Kidney epithelial cell (primary cell): ENCODE measurements around the gene DUSP16. TPM values are rescaled to one million over a fixed set of nuclear protein-coding genes. Genes with fewer than 3 reads are reported as not detected.
"Not testable (repeated sequence)": the region's sequence is repeated elsewhere in the genome, so short reads cannot be mapped to it uniquely, and the experiment has no call there.

Source experiments
- DNase-seq: peaks from one replicate; pipeline ENCODE4 v3.0.0-alpha.2; 2010; ENCODE audit warnings: low read depth
- H3K27me3 ChIP-seq: 2 replicates; pipeline ENCODE4 v1.6.0; 2011; ENCODE audit warnings: low read length; ENCODE audit not compliant: control insufficient read depth, insufficient read depth
- H3K36me3 ChIP-seq: 2 replicates; pipeline ENCODE4 v1.5.1; 2011; ENCODE audit warnings: low read length; ENCODE audit not compliant: control insufficient read depth, insufficient read depth
- H3K4me3 ChIP-seq: 2 replicates; pipeline ENCODE4 v1.5.1; 2011; ENCODE audit warnings: low read depth, mild to moderate bottlenecking, control low read depth, low read length
- CTCF ChIP-seq: IDR thresholded peaks from 2 replicates; pipeline ENCODE4 v1.5.1; 2011; ENCODE audit warnings: mild to moderate bottlenecking, moderate library complexity, low read length, control low read depth, inconsistent platforms; ENCODE audit not compliant: insufficient read depth, poor library complexity, severe bottlenecking
- total RNA-seq: library from RNA; depleted of rRNA; stranded (reverse); fragments of >200 nt; gene quantifications from 2 replicates; pipeline ENCODE4 v1.2.3, GENCODE V29; 2015

The DUSP16 gene
- total RNA-seq, 1 donor from 2014 or later: 22.7 TPM

- H3K4me3 ChIP-seq: no peak overlapping the region
- no peak for DNase-seq
- no peak for TF ChIP-seq CTCF
- no peaks in the 10 kb centered on the region for H3K36me3 ChIP-seq
- no peaks in the 10 kb centered on the region for H3K27me3 ChIP-seq
Measured at GRCh38 chr12:12476857-12477531, 85.7 kb downstream of the DUSP16 start.

DNA sequence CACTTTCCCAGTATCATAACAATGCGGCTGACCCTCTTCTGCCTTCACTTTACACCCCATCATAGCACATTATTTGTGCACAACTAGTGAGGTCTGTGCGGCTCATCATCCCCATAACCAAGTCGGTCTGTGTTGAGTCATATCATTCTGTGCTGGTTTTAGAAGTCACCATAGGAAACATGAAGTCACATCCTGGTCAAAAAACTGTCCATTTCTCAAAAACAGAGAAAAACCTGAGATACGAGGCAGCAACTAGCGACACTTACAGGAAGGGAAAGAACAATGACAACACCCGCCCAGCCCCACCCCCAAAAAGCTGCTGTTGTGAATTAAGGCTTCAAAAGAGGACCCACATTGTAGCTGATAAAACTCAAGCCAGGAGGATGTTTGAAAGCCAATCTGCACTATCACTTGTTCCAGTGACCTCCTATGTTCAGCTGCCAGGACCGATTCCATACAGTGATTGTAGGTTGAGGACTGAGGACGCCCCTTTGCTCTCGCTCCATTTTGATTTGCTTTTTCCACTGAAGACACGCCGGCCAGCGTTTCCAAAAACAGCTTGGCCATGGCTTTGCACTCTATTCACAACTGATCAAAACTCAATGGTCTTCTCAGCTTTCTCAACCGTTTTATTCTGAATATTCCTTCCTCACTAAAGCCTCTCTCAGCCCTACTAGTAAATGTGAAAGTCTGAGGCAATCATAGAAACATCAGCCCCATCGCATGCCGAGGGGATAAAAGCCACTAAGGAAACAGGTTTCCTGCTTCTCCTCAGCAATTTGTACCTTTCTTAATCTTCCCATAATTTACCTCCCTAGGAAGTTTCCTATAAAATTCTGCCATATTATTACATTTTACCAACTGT is 87.5 kb downstream of the DUSP16 start:
- no peak for DNase-seq
- no peaks in the 10 kb centered on the region for H3K36me3 ChIP-seq
- no peaks in the 10 kb centered on the region for H3K27me3 ChIP-seq
- TF ChIP-seq CTCF: no peak
- H3K4me3 ChIP-seq: no peak overlapping the region

DNA sequence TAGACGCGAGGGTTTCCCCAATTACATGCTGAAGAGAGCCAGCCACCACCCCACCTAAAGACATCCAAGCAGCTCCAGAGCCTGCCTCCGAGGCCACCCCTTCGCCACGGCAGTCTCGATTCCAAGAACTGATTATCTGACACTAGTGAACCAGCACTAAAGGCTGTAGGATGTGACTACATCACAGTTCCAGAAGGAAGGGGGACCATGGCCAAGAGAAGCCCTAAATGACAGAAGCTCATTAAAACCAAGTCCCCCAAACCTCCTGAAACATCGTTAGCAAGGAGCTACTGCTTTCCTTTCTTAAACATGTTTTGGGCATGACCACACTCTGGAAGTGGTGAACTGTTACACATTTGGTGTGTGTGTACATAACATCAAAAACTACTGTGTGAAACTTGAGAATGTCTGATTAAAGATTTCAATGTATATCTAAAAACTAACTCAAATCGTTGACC is 88.2 kb downstream of the DUSP16 start:
- no peak for TF ChIP-seq CTCF
- Histone ChIP-seq H3K4me3 (no peak overlapping the region), H3K36me3 (no peaks in the 10 kb centered on the region), H3K27me3 (no peaks in the 10 kb centered on the region)
- DNase-seq: no peak

DNA sequence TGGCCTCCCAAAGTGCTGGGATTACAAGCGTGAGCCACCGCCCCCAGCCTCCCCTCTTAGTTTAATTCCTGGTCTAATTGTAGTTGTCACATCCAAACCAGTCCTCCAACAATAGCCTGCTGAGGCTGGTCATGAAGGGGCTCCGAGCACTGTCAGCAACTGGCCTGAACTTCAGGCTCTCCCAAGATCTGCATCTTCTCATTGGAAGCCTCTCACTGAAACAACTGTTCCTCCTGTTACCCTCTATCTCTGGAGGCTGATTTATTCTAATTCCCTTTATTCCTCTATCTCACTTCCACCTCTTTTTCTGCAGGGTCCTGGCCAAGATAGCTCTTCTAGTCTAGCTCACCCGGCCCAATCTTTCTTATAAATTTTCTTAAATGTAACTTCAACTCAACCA is 89.4 kb downstream of the DUSP16 start:
- H3K36me3 ChIP-seq: no peaks in the 10 kb centered on the region
- no peak overlapping the region for H3K4me3 ChIP-seq
- TF ChIP-seq CTCF: no peak
- H3K27me3 ChIP-seq: no peaks in the 10 kb centered on the region
- no peak for DNase-seq

GRCh38 chr12:12471982-12472961 is 90.4 kb downstream of the DUSP16 start:
- H3K36me3 ChIP-seq, H3K4me3 ChIP-seq, H3K27me3 ChIP-seq, DNase-seq: not testable (repeated sequence)

GRCh38 chr12:12470751-12471306 is 91.8 kb downstream of the DUSP16 start:
- no peak for TF ChIP-seq CTCF
- Histone ChIP-seq H3K4me3 (no peak overlapping the region), H3K36me3 (no peaks in the 10 kb centered on the region), H3K27me3 (no peaks in the 10 kb centered on the region)
- DNase-seq: no peak
